Naive thymus-derived CD4-positive, alpha-beta T cell (primary cell): Measurements from ENCODE around the gene LIMD2. TPM values are rescaled to one million over a fixed set of nuclear protein-coding genes. Genes with fewer than 3 reads are reported as not detected.
A peak's percentile ranks its signal among the peaks of the same experiment; 100 is the strongest.
"Not testable (repeated sequence)": the region's sequence is repeated elsewhere in the genome, so short reads cannot be mapped to it uniquely, and the experiment has no call there.

Source experiments
- ATAC-seq: fragments of 150-1000 bp; cut with Tn5 transposase; 2 replicates; pipeline ENCODE4 v1.10.0; 2021; ENCODE audit warnings: mild to moderate bottlenecking, moderate library complexity
- CTCF ChIA-PET: fragments of 350-600 bp; sonication (Branson Sonifier 250); formaldehyde crosslinking; loops from one replicate; lab custom pipeline; 2021; ENCODE audit warnings: antibody characterized with exemption; lab: Charles Lee
- POLR2A ChIA-PET: fragments of 350-600 bp; sonication (Branson Sonifier 250); formaldehyde crosslinking; loops from one replicate; lab custom pipeline; 2021; ENCODE audit warnings: antibody characterized with exemption, inconsistent platforms; lab: Charles Lee
- DNase-seq, 9 donors: peaks; one replicate each; pipeline versions ENCODE4 v3.0.0 to v3.0.0-alpha.2; 2020 to 2022; ENCODE audit warnings: mixed read lengths in 1 of 9
- H3K27ac ChIP-seq: one replicate; pipeline ENCODE4 v1.7.0; 2013; ENCODE audit warnings: mild to moderate bottlenecking, low read depth, low read length, moderate library complexity
- H3K27me3 ChIP-seq, 2 donors: one replicate each; pipeline ENCODE4 v1.7.0; 2013; ENCODE audit warnings: low read length in 2 of 2, mild to moderate bottlenecking in 2 of 2, moderate library complexity in 2 of 2; ENCODE audit not compliant: control insufficient read depth in 2 of 2, insufficient read depth in 2 of 2
- H3K36me3 ChIP-seq, 3 experiments: 1 replicate in 2 of 3; 2 replicates in 1 of 3; pipeline ENCODE4 v1.7.0; 2013; ENCODE audit warnings: low read length in 3 of 3, mild to moderate bottlenecking in 3 of 3, moderate library complexity in 1 of 3; ENCODE audit not compliant: insufficient read depth in 3 of 3, control insufficient read depth in 2 of 3
- H3K4me1 ChIP-seq, 2 donors: one replicate each; pipeline ENCODE4 v1.7.0; 2013; ENCODE audit warnings: low read length in 2 of 2, mild to moderate bottlenecking in 2 of 2, moderate library complexity in 1 of 2; ENCODE audit not compliant: control insufficient read depth in 2 of 2, insufficient read depth in 2 of 2
- H3K4me3 ChIP-seq: 2 replicates; pipeline ENCODE4 v1.7.0; 2013; ENCODE audit warnings: mild to moderate bottlenecking, low read length
- H3K9me3 ChIP-seq, 3 experiments: 1 replicate in 2 of 3; 2 replicates in 1 of 3; pipeline ENCODE4 v1.7.0; 2013; ENCODE audit warnings: low read length in 3 of 3; ENCODE audit not compliant: control insufficient read depth in 2 of 3
- H3K27ac Mint-ChIP-seq, 9 donors: one replicate each; pipeline ENCODE4 v1.8.0; 2020 to 2022; ENCODE audit warnings: mixed read lengths in 9 of 9, mild to moderate bottlenecking in 8 of 9, moderate library complexity in 5 of 9, inconsistent platforms in 2 of 9
- H3K27me3 Mint-ChIP-seq, 5 donors: one replicate each; pipeline ENCODE4 v1.8.0; 2021 to 2022; ENCODE audit warnings: mixed read lengths in 5 of 5, mild to moderate bottlenecking in 1 of 5
- H3K36me3 Mint-ChIP-seq, 5 donors: one replicate each; pipeline ENCODE4 v1.8.0; 2020 to 2022; ENCODE audit warnings: mixed read lengths in 5 of 5, mild to moderate bottlenecking in 3 of 5, inconsistent platforms in 1 of 5
- H3K4me1 Mint-ChIP-seq, 7 donors: one replicate each; pipeline ENCODE4 v1.8.0; 2020 to 2022; ENCODE audit warnings: mixed read lengths in 7 of 7, mild to moderate bottlenecking in 3 of 7, inconsistent platforms in 1 of 7
- H3K4me3 Mint-ChIP-seq, 10 donors: one replicate each; pipeline ENCODE4 v1.8.0; 2020 to 2022; ENCODE audit warnings: mild to moderate bottlenecking in 10 of 10, mixed read lengths in 10 of 10, moderate library complexity in 6 of 10, inconsistent platforms in 2 of 10
- H3K9me3 Mint-ChIP-seq, 11 donors: one replicate each; pipeline ENCODE4 v1.8.0; 2020 to 2022; ENCODE audit warnings: mixed read lengths in 11 of 11, mild to moderate bottlenecking in 4 of 11, inconsistent platforms in 1 of 11, moderate library complexity in 1 of 11
- intact Hi-C, 2 donors: fragments of 100-400 bp; cut with micrococcal nuclease; formaldehyde crosslinking; loops; one replicate each; pipeline ENCODE4 v1.15.1; 2023
- polyA plus RNA-seq, 2 donors: library from polyadenylated mRNA; unstranded; fragments of 300-500 nt; fragmentation: Illumina TruSeq; gene quantifications; one replicate each; pipeline ENCODE4 v1.2.3, GENCODE V29; 2021
- total RNA-seq, 6 experiments: library from RNA in 5 of 6; stranded (reverse) in 5 of 6; gene quantifications; 1 replicate in 5 of 6; 2 replicates in 1 of 6; pipeline ENCODE4 v1.2.3 and lab custom pipeline; 2021 to 2026

The LIMD2 gene
- total and polyA plus RNA-seq, 7 experiments from 2014 or later: 542 to 937 (median 595) TPM

DNA sequence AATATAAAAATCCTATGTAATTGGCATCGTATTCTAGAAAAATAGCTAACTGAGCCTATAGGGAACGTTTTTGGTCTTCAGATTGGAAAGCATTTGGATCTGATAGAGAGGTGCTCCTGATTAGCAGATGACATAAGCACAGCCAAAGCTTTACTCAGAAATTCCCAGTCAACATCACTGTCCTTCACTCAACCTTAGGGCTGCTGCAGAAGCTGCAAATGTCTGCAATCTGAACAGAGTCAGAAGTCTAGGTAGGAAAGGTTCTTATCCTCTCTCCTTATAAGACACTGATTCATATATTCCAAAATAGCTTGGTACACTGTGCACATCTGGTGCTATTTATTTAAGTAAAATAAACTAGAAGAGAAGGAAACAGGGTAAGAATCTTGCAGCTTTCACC, 22.5 kb upstream of the LIMD2 start:
- no peak overlapping the region for H3K27ac Mint-ChIP-seq
- no peak overlapping the region for H3K4me3 Mint-ChIP-seq

DNA sequence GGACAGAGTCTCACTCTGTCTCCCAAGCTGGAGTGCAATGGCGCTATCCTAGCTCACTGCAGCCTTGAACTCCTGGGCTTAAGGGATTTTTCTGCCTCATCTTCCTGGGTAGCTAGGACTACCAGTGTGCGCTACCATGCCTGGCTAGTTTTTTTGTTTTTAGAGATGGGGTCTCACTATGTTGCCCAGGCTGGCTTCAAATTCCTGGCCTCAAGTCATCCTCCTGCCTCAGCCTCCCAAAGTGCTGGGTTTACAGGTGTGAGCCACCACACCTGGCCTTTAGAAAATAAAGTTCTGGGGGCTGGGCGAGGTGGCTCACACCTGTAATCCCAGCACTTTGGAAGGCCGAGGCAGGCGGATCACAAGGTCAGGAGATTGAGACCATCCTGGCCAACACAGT, 20.3 kb upstream of the LIMD2 start:
- CTCF ChIA-PET: interaction anchor here (0.6 to 1.3 kb wide), 2 partner anchors 10 to 107 kb away, joined by 3 to 4 read pairs; no protein-coding TSS in a partner anchor
- ATAC-seq, H3K4me3 Mint-ChIP-seq, intact Hi-C loops, H3K9me3 Mint-ChIP-seq, H3K4me1 ChIP-seq, H3K4me3 ChIP-seq, H3K36me3 ChIP-seq, H3K27ac Mint-ChIP-seq, H3K9me3 ChIP-seq, H3K27me3 ChIP-seq, DNase-seq, H3K27ac ChIP-seq, H3K27me3 Mint-ChIP-seq: not testable (repeated sequence)
- Mint-ChIP-seq H3K36me3 (peaks cover 0 to 12% (median 5%) of the 10 kb centered on the region in 5 donors), H3K4me1 (peaks cover 0 to 11% (median 7%) of the 10 kb centered on the region in 7 donors)
- POLR2A ChIA-PET: interaction anchor here (1.0 to 19.5 kb wide), 4 partner anchors 10 to 25 kb away, joined by 3 to 810 read pairs (median 6); partner anchors contain the start of gene LIMD2

More for the DNA sequence above, 22.5 kb upstream of the LIMD2 start:
- no peak overlapping the region for H3K4me3 ChIP-seq
- ATAC-seq: no peak
- Mint-ChIP-seq H3K4me1 (peaks cover 0 to 7% (median 2%) of the 10 kb centered on the region in 7 donors), H3K36me3 (peaks cover 0 to 13% (median 8%) of the 10 kb centered on the region in 5 donors), H3K9me3 (no peaks in the 10 kb centered on the region), H3K27me3 (no peaks in the 10 kb centered on the region)
- no peaks in the 10 kb centered on the region for H3K4me1 ChIP-seq
- no peak for DNase-seq
- H3K9me3 ChIP-seq: no peaks in the 10 kb centered on the region
- H3K27ac ChIP-seq: no peak overlapping the region
- ChIA-PET POLR2A (interaction anchor here (0.9 to 19.5 kb wide), 4 partner anchors 9 to 27 kb away, joined by 4 to 810 read pairs (median 14); no protein-coding TSS in a partner anchor), CTCF (interaction anchor here (0.6 kb wide), 1 partner anchor 122 kb away, joined by 6 read pairs; no protein-coding TSS in a partner anchor)
- H3K36me3 ChIP-seq: peaks cover 0 to 8% (median 0%) of the 10 kb centered on the region in 3 experiments
- H3K27me3 ChIP-seq: no peaks in the 10 kb centered on the region
- intact Hi-C loops: loop anchor here in 1 of 2 donors (2.0 kb wide), 1 partner anchor 18 kb away; the partner anchor contains the start of gene STRADA

DNA sequence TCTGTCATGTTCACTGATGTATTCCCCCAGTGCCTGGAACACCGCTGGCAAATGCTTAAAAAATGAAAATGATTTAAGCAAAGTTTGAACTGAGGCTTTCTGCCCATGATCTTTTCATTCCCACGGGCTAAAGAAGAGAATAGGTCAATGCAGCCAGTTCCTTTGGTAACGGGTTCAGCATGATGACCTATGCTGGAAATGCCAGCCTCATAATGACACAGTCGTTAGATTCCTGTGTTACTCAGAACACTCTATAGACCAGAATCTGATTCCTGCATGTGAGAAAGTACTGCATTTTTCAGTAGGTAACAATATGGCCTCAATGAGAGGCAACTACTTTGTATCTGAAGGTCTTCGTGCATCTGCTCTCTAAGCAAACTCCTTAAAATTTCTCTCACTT, 19.1 kb upstream of the LIMD2 start:
- H3K27ac Mint-ChIP-seq: peak overlapping the region in 3 of 9 donors; percentile 8 to 65 (median 48)
- no peaks in the 10 kb centered on the region for H3K9me3 ChIP-seq
- no peaks in the 10 kb centered on the region for H3K27me3 ChIP-seq
- H3K9me3 Mint-ChIP-seq: no peaks in the 10 kb centered on the region
- peaks cover 0 to 13% (median 0%) of the 10 kb centered on the region in 3 experiments for H3K36me3 ChIP-seq
- POLR2A ChIA-PET: interaction anchor here (1.0 to 19.5 kb wide), 3 partner anchors 14 to 23 kb away, joined by 5 to 810 read pairs (median 47); partner anchors contain the start of gene LIMD2
- no peak overlapping the region for H3K4me3 ChIP-seq
- H3K4me1 ChIP-seq: no peaks in the 10 kb centered on the region
- H3K27ac ChIP-seq: no peak overlapping the region
- peaks cover 0 to 11% (median 7%) of the 10 kb centered on the region in 7 donors for H3K4me1 Mint-ChIP-seq
- intact Hi-C loops: no loop called here
- no peak for DNase-seq
- CTCF ChIA-PET: interaction anchor here (1.3 kb wide), 1 partner anchor 9 kb away, joined by 4 read pairs; no protein-coding TSS in a partner anchor
- H3K4me3 Mint-ChIP-seq: no peak overlapping the region
- ATAC-seq: no peak
- no peaks in the 10 kb centered on the region for H3K27me3 Mint-ChIP-seq
- peaks cover 0 to 11% (median 5%) of the 10 kb centered on the region in 5 donors for H3K36me3 Mint-ChIP-seq

DNA sequence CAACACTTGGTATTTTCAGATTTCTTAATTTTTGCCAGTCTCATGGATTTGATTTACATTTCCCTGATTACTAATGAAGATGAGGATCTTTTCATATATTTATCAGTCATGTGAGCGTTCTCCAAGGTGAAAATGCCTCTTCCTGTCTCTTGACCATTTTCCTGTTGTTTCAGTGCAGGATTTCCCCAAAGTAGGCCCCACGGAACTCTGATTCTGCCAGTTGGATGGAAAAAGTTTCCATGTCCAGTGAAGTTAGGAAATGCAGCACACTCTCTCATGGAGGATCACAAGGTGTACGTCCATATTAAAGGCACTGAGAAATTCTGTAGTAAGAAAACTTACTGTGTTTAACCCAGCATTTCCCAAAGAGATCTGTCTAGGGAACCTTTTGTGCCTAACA, 16.5 kb upstream of the LIMD2 start:
- Mint-ChIP-seq H3K4me3 (no peak overlapping the region), H3K27me3 (no peaks in the 10 kb centered on the region), H3K27ac (peak overlapping the region in 5 of 9 donors; percentile 34 to 76 (median 49)), H3K36me3 (peaks cover 0 to 20% (median 10%) of the 10 kb centered on the region in 5 donors), H3K9me3 (no peaks in the 10 kb centered on the region), H3K4me1 (peaks cover 0 to 9% (median 3%) of the 10 kb centered on the region in 7 donors)
- POLR2A ChIA-PET: interaction anchor here (2.4 to 19.5 kb wide), 3 partner anchors 10 to 21 kb away, joined by 10 to 810 read pairs (median 47); partner anchors contain the start of gene LIMD2
- H3K27me3 ChIP-seq: no peaks in the 10 kb centered on the region
- DNase-seq: no peak
- no peaks in the 10 kb centered on the region for H3K4me1 ChIP-seq
- H3K36me3 ChIP-seq: peaks cover 0 to 22% (median 8%) of the 10 kb centered on the region in 3 experiments
- H3K27ac ChIP-seq: no peak overlapping the region
- no peak overlapping the region for H3K4me3 ChIP-seq
- CTCF ChIA-PET: no interaction called here
- no peaks in the 10 kb centered on the region for H3K9me3 ChIP-seq
- ATAC-seq: no peak
- intact Hi-C loops: no loop called here

DNA sequence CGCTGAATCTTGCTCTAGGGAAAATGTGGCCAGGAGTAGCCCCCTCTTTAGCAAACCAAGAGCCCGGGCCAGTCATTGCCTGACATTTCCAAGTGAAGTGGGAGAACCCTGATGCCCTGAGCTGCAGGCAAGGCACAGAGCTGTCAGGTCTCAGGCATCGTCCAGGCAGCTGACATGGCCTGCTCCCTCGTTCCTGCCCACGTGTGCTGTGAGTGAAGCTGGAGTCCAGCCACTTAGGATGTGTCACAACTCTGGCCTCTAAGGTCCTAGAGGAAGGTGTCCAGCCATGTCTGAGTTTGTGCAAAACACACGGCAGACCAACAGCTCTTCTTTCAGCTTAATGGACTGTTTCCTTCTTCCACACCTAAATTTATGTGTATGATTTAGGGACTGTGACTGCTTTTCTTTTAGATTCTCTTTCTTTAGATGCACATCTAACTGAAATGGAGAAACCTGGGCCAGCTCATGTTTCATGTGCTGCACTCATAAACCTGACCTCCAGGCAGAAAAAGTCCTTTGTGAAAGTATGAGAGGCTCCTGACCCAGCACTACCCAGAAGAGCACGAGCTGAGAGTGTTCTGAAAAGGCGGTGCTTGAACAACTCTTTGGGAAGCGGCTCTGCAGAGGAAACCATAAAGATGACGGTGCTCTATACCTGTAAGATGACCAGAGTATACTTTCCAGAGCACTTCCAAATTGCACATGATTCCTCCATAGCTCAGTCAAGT, 14.8 kb upstream of the LIMD2 start:
- peaks cover 7 to 21% (median 15%) of the 10 kb centered on the region in 7 donors for H3K4me1 Mint-ChIP-seq
- ChIA-PET POLR2A (interaction anchor here (0.9 to 19.5 kb wide), 7 partner anchors 8 to 129 kb away, joined by 3 to 810 read pairs (median 5); partner anchors contain the start of genes LIMD2 and STRADA), CTCF (interaction anchor here (0.9 to 10.2 kb wide), 3 partner anchors 9 to 19 kb away, joined by 3 to 198 read pairs (median 7); no protein-coding TSS in a partner anchor)
- ATAC-seq: no peak
- H3K27ac Mint-ChIP-seq: peak overlapping the region in 3 of 9 donors; percentile 41 to 76 (median 62)
- H3K4me3 Mint-ChIP-seq: no peak overlapping the region
- intact Hi-C loops: loop anchor here in 1 of 2 donors (5.0 kb wide), 1 partner anchor 287 kb away; no protein-coding TSS in a partner anchor
- H3K36me3 Mint-ChIP-seq: peaks cover 0 to 20% (median 10%) of the 10 kb centered on the region in 5 donors
- Histone ChIP-seq H3K4me3 (no peak overlapping the region), H3K9me3 (no peaks in the 10 kb centered on the region), H3K36me3 (peaks cover 0 to 22% (median 8%) of the 10 kb centered on the region in 3 experiments), H3K27ac (no peak overlapping the region), H3K4me1 (peaks cover 4 to 11% of the 10 kb centered on the region in 2 donors), H3K27me3 (no peaks in the 10 kb centered on the region)
- H3K27me3 Mint-ChIP-seq: no peaks in the 10 kb centered on the region
- no peak for DNase-seq
- no peaks in the 10 kb centered on the region for H3K9me3 Mint-ChIP-seq

DNA sequence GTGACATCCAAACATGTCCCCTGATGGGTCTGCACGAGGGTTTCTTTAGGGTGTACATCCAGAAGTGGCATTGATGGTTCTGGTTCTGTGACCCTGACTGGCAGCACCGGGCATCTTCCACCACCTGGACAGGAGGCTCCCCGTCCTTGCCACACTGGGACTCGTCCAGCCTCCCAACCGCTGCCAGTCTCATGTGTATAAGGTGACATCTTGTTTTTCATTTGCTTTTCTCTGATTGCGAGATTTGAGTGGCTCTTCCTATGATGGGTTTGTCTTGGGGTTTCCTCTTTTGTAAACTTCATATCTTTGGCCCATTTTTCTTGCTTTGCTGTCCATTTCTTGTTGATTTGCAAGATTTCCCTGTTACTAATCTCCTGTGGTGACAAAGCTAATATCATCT, 9.2 kb upstream of the LIMD2 start:
- ATAC-seq (no peak), DNase-seq (no peak)
- H3K27ac Mint-ChIP-seq: peak overlapping the region; percentile 30 to 98 (median 89)
- Histone ChIP-seq H3K27me3 (no peaks in the 10 kb centered on the region), H3K4me3 (no peak overlapping the region), H3K4me1 (peaks cover 46 to 58% of the 10 kb centered on the region in 2 donors), H3K27ac (peak overlapping the region; percentile 71), H3K36me3 (peaks cover 0 to 12% (median 8%) of the 10 kb centered on the region in 3 experiments), H3K9me3 (no peaks in the 10 kb centered on the region)
- H3K9me3 Mint-ChIP-seq: no peaks in the 10 kb centered on the region
- H3K36me3 Mint-ChIP-seq: peaks cover 0 to 28% (median 10%) of the 10 kb centered on the region in 5 donors
- H3K4me3 Mint-ChIP-seq: peak overlapping the region; percentile 12 to 79 (median 42)
- ChIA-PET CTCF (interaction anchor here (0.6 to 10.2 kb wide), 10 partner anchors 8 to 283 kb away, joined by 3 to 198 read pairs (median 5); partner anchors contain the start of gene LIMD2), POLR2A (interaction anchor here (0.8 to 19.5 kb wide), 13 partner anchors 8 to 118 kb away, joined by 3 to 810 read pairs (median 9); partner anchors contain the start of genes DDX42, LIMD2, MAP3K3 and PSMC5)
- no peaks in the 10 kb centered on the region for H3K27me3 Mint-ChIP-seq
- intact Hi-C loops: no loop called here
- H3K4me1 Mint-ChIP-seq: peaks cover 38 to 66% (median 56%) of the 10 kb centered on the region in 7 donors
